ENCODE measurements around the gene SYT11.
"Not testable (repeated sequence)": the region's sequence is repeated elsewhere in the genome, so short reads cannot be mapped to it uniquely, and the experiment has no call there.

SYT11 gene

DNA sequence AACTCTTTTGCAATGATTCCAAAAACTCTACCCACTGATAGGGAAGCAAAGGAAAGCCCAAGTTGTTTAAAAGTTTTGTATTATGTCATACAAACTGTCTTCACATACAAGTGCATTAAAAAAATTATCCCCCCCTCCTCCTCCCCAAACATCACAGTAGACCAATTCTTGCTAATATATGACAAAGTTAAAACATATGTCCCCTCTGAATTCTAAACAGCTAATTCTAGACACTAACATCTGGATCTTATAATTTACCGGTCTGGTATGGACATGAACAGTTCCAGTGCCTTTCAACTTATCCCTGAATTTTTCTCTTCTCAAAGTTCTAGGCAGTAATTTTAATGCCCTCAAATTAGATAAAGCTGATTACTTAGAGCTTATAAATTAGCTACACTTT is 38.4 kb downstream of the SYT11 start:
- no peak for DNase-seq (ENCODE audit: low read depth in 2 of 2)

DNA sequence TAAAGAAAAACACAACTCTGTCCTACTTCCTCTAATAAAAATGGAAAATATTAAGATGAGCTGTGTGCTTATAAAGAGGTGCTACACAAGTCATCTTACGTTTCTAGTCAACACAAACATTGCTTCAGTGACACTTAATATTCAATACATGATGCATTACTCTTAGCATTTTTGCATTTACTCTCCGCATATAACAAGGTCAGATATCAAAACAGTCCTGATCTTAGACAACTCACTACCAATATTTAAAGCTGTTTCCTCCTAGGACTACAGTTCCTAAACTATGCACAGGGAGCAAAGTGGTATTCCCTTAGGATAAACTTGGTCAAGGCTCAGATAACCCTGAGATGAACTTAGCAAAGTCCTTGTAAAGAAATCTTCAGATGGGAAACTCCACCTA is 39.5 kb downstream of the SYT11 start:
- no peak for DNase-seq (ENCODE audit: low read depth in 2 of 2)

- DNase-seq (ENCODE audit: low read depth in 2 of 2): no peak
Measured at GRCh38 chr1:155899683-155900082, 40.3 kb downstream of the SYT11 start.

- DNase-seq (ENCODE audit: low read depth in 2 of 2): no peak
Measured at GRCh38 chr1:155900161-155900560, 40.8 kb downstream of the SYT11 start.

DNA sequence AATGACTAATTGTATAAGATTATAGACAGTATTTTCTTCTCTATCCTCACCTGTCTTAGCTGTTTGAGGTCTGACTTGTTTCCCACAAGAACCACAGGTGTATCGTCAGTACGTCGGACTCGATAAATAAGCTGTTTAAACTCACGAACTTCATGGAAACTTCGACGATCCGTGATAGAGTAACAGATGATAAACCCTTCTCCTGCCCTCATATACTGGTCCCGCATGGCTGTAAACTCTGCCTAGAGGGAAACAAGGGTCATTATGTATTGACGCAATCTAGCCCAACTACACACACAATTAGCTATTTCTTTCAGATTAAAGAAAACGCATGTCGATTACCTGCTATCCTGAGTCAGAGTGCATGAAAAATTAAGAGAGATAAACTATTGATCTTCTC is 44.9 kb downstream of the SYT11 start:
- DNase-seq (ENCODE audit: low read depth in 2 of 2): no peak

GRCh38 chr1:155909894-155910293 is 50.5 kb downstream of the SYT11 start:
- DNase-seq (ENCODE audit: low read depth in 2 of 2): no peak

GRCh38 chr1:155910621-155911121 is 51.3 kb downstream of the SYT11 start:
- no peak for DNase-seq (ENCODE audit: low read depth in 2 of 2)

DNA sequence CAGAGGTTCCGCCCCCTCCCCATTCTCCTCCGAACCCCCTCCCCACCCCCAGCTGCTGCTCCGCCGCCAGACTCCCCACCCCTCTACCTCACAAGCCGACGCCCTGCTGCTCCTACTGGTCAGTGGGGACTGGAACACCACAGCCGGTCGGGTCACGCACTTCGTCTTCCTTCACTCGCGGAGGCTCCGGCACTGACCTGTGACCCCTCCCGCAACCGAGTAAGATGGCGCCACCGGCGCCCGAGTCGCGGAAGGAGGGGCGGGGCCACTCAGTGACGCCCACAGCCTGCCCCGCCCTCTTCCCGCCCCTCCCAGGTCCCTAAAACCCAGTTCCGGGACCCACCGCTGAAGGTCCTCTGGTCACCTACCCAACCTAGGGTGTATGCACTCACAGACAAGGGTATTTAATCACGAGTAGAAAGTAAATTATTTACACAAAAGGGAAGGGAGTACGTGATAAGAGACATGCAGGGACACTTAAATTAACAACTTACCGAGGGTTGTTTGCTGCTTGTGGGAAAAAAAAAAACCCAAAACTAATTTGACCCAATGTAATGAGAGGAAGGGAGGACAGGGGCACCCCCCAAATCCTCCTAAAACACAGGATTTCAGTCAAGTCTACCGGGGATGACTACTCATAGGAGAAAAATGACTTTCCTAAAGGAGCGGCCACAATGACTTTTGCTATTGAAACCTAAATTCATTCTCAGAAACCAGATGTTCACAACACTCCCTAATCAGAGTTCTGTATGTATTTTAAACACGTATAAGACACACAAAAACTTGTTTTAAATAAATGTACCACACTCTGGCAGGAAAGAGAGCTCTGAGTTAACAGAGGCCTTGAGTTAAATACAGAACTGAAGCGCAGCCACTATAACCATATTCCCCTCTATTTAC is 52.0 kb downstream of the SYT11 start, which contains the start of gene RIT1:
TSS of gene RIT1 (minus strand) at position 194 of the 900 bp plus-strand sequence. CDS start 588 bp downstream, outside the sequence.
- DNase-seq (ENCODE audit: low read depth in 2 of 2): peak; percentile 68 to 78

- no peak for DNase-seq (ENCODE audit: low read depth in 2 of 2)
Measured at GRCh38 chr1:155912056-155912536, 52.7 kb downstream of the SYT11 start.

GRCh38 chr1:155913969-155914757 is 54.8 kb downstream of the SYT11 start:
- no peak for DNase-seq (ENCODE audit: low read depth in 2 of 2)

DNA sequence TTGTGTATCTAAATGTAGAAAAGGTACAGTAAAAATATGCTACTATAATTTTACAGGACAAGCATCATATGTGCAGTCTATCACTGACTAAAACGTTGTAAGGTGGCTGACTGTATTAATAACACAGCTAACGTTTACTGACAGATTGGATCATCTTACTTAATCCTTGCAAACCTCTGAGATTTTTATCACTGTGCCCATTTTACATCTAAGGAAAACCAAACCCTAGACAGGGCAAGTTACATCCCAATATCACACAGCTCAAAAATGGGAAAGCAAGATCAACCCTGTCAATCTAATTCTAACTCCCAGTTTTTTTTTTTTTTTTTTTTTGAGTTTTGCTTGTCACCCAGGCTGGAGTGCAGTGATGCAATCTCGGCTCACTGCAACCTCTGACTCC is 59.3 kb downstream of the SYT11 start:
- no peak for DNase-seq (ENCODE audit: low read depth in 2 of 2)

DNA sequence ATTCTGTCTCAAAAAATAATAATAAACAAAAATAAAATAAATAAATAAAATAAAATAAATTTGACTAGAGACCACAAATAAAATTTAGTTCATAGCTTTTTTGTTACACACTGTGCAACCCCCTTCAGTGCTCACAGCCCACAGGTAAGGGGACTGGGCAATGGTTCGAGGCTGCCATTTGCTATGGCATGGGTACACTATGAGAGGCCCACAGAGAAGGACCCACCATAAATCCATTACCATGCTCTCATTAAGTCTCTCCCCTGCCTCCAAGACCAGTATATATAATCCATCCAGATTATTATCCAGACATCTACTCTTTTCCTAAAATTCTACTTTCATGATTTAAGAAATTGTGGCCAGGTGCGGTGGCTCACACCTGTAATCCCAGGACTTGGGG is 60.4 kb downstream of the SYT11 start:
- no peak for DNase-seq (ENCODE audit: low read depth in 2 of 2)

DNA sequence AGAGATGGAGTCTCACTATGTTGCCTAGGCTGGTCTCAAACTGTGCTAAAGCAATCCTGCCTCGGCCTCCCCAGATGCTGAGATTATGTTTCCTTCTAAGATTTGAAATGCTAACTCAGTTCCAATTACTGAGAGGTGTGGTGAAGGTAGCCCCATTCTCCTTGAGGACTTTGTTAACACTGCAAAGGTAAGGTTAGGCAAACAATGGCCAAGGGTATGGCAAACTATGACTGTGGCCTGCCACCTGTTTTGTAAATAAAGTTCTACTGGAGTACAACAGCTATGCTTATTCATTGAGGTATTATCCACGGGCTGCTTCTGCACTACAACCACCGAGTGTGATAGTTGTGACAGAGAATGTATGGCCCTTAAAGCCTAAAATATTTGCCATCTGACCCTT is 61.4 kb downstream of the SYT11 start:
- DNase-seq (ENCODE audit: low read depth in 2 of 2): no peak

DNA sequence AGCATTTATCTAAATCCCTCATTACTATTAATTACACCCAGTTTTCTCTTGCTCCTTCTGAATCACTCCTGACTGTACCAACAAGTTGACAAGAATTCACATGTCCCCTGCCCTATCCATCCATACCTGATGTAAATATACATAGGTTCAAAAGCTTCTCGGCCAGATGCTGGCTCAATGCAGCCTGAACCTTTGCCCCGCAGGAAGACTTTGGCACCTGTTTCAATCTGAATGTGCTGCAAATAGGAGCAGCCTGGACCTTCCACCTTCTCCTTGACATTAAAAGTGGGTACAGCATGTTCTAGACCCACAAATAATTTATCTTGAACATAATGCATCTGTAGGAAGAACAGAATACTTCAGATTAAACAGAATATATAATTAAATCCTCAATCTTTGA is 66.1 kb downstream of the SYT11 start:
- no peak for DNase-seq (ENCODE audit: low read depth in 2 of 2)

GRCh38 chr1:155929057-155929456 is 69.7 kb downstream of the SYT11 start:
- no peak for DNase-seq (ENCODE audit: low read depth in 2 of 2)

DNA sequence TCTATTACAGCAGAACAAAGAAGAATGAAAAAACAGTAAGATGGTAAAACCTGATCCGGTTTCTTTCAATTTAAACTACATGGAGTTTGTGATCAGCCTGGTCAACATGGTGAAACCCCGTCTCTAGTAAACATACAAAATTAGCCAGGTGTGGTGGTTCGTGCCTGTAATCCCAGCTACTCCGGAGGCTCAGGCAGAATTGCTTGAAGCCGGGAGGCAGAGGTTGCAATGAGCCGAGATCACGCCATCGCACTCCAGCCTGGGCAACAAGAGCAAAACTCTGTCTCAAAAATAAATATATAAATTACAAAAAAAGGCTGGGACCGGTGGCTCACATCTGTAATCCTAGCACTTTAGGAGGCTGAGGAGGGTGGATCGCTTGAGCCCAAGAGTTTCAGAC is 71.4 kb downstream of the SYT11 start:
- not testable (repeated sequence) for DNase-seq (ENCODE audit: low read depth in 2 of 2)

GRCh38 chr1:155931332-155932038 is 72.1 kb downstream of the SYT11 start:
- no peak for DNase-seq (ENCODE audit: low read depth in 2 of 2)

DNA sequence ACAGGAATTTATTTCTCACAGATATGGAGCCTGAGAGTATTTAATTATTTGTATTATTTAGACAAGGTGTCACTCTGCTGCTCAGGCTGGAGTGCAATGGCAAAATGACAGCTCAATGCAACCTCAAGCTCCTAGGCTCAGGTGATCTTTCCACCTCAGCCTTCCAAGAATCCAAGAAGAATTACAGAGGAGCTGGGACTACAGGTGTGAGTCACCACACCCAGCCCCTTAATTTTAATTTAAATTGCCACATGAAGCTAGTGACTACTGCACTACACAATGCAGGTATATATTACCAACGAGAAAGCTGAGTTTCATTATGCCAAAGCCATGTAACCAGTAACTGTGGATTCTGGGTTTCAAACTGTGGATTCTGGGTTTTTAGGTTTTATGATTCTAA is 72.7 kb downstream of the SYT11 start:
- DNase-seq (ENCODE audit: low read depth in 2 of 2): no peak

GRCh38 chr1:155932487-155932886 is 73.1 kb downstream of the SYT11 start:
- DNase-seq (ENCODE audit: low read depth in 2 of 2): no peak

- DNase-seq (ENCODE audit: low read depth in 2 of 2): no peak
Measured at GRCh38 chr1:155933591-155934096, 74.3 kb downstream of the SYT11 start.

DNA sequence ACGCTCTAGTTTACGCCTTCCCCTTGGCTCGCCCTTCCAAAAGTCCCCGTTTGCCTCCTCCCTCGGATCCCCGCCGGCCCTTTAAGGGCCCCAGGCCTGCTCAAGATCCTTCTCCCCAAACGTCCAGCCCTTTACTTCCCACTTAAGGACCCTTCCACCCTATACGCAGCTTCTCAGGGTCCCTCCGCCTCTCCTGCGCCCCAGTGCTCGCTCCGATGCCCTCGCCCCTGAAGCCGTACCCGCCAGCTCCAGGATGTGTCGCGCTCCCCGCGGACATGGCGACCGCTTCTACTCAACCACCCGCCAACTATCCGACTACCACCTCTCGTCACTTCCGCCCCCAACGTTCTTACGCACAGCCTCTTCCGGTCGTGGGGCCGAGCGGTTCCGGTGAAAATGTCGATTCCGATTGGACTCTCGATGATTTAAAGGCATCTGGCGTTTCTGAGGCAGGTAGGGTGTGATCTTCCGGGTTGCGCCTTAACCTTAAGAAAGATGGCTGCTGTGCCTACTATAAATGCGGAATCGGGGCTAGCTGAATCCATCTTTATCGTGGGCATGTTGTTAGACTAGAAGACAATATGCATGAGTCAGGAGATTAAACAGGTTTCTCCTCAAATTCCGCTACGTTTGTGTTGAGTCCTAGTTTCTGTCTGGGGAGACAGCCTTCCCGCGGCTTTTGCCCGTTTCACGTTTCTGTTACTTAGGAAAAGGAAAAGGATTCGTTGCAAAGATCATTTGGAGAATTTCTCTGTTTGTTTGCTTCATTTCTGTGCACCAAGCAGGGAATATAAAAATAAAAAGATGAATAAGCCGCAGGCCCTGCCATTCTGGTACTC is 74.9 kb downstream of the SYT11 start, which contains the start of gene KHDC4:
TSS of gene KHDC4 (minus strand) at position 317 of the 839 bp plus-strand sequence. CDS start at position 277, 40 bp downstream.
- peak; percentile 90 to 91 for DNase-seq (ENCODE audit: low read depth in 2 of 2)

All from stimulated activated CD8-positive, alpha-beta memory T cell treated with anti-CD3 and anti-CD28 coated beads, Interleukin-7, amount 100 ng/mL, for 4 hours (primary cell).